SK-N-SH (cell line): ENCODE results near the gene PLOD2. TPM values are rescaled to one million over a fixed set of nuclear protein-coding genes. Genes with fewer than 3 reads are reported as not detected.

Experiments used
- CTCF ChIA-PET: fragments of 300-600, 350-600 bp; formaldehyde crosslinking; extraction: SDS; loops from one replicate; lab custom pipeline; 2021; lab: Yijun Ruan, JAX
- POLR2A ChIA-PET: fragments of 350-600 bp; sonication (Branson Sonifier 250); formaldehyde crosslinking; extraction: SDS; loops from one replicate; lab custom pipeline; 2020; ENCODE audit warnings: antibody characterized with exemption, inconsistent platforms; lab: Yijun Ruan, JAX
- DNase-seq: peaks from one replicate; pipeline ENCODE4 v3.0.0; 2012
- H2AFZ ChIP-seq: fragments of 200-600 bp; sonication (generic); 2 replicates; pipeline ENCODE4 v1.8.1; 2016; ENCODE audit warnings: antibody characterized with exemption, mild to moderate bottlenecking, low read depth
- H3F3A ChIP-seq: fragments of 200-600 bp; sonication (generic); replicated peaks from 2 replicates; pipeline ENCODE3; 2016; ENCODE audit warnings: antibody characterized with exemption, mild to moderate bottlenecking; ENCODE audit not compliant: insufficient read depth
- H3K27ac ChIP-seq, 2 experiments: fragments of 200-500 bp in 1 of 2; fragments of 200-600 bp in 1 of 2; sonication (Bioruptor generic) in 1 of 2; sonication (generic), shearing (Covaris generic) in 1 of 2; 2 replicates each; pipeline versions ENCODE4 v1.5.1 to v1.6.1; 2014 to 2016; ENCODE audit warnings: low read depth in 2 of 2, inconsistent platforms in 1 of 2, low read length in 1 of 2, mild to moderate bottlenecking in 1 of 2, mixed read lengths in 1 of 2
- H3K27me3 ChIP-seq: fragments of 200-600 bp; sonication (generic), shearing (Covaris generic); 2 replicates; pipeline ENCODE4 v1.6.1; 2016; ENCODE audit warnings: mixed run types; ENCODE audit not compliant: insufficient read depth
- H3K36me3 ChIP-seq, 2 experiments: fragments of 200-500 bp in 1 of 2; fragments of 200-600 bp in 1 of 2; sonication (Bioruptor generic) in 1 of 2; sonication (generic) in 1 of 2; replicated peaks in 1 of 2; 2 replicates each; pipeline versions ENCODE3 to v1.5.1; 2014 to 2016; ENCODE audit warnings: low read length in 1 of 2, mild to moderate bottlenecking in 1 of 2; ENCODE audit not compliant: insufficient read depth in 2 of 2, control insufficient read depth in 1 of 2
- H3K4me1 ChIP-seq, 2 experiments: fragments of 200-500 bp in 1 of 2; fragments of 200-600 bp in 1 of 2; sonication (Bioruptor generic) in 1 of 2; sonication (generic), shearing (Covaris generic) in 1 of 2; 2 replicates each; pipeline versions ENCODE4 v1.5.1 to v1.6.1; 2014 to 2016; ENCODE audit warnings: low read depth in 1 of 2, low read length in 1 of 2, mixed run types in 1 of 2; ENCODE audit not compliant: insufficient read depth in 2 of 2, control insufficient read depth in 1 of 2
- H3K4me2 ChIP-seq: fragments of 200-600 bp; sonication (generic), shearing (Covaris generic); 2 replicates; pipeline ENCODE4 v1.6.1; 2017; ENCODE audit warnings: mixed run types
- H3K4me3 ChIP-seq, 2 experiments: fragments of 200-500 bp in 1 of 2; fragments of 200-600 bp in 1 of 2; sonication (Bioruptor generic) in 1 of 2; sonication (generic), shearing (Covaris generic) in 1 of 2; 2 replicates each; pipeline versions ENCODE4 v1.5.1 to v1.8.1; 2014 to 2016; ENCODE audit warnings: low read depth in 2 of 2, inconsistent platforms in 1 of 2, low read length in 1 of 2, mild to moderate bottlenecking in 1 of 2, mixed read lengths in 1 of 2, moderate library complexity in 1 of 2
- H3K79me2 ChIP-seq: fragments of 200-600 bp; sonication (generic); 2 replicates; pipeline ENCODE4 v1.8.1; 2017; ENCODE audit warnings: mild to moderate bottlenecking; ENCODE audit not compliant: insufficient read depth
- H3K9ac ChIP-seq: fragments of 200-600 bp; sonication (generic); 2 replicates; pipeline ENCODE4 v1.6.1; 2017; ENCODE audit warnings: mixed run types
- H3K9me2 ChIP-seq: fragments of 200-600 bp; sonication (generic); 2 replicates; pipeline ENCODE4 v1.6.1; 2017; ENCODE audit warnings: mixed run types
- H3K9me3 ChIP-seq: fragments of 200-600 bp; sonication (generic); 2 replicates; pipeline ENCODE4 v1.6.1; 2017; ENCODE audit warnings: mixed run types, mild to moderate bottlenecking, moderate library complexity
- H4K20me1 ChIP-seq: fragments of 200-600 bp; sonication (generic); 2 replicates; pipeline ENCODE4 v1.6.1; 2017; ENCODE audit warnings: mild to moderate bottlenecking, mixed run types; ENCODE audit not compliant: insufficient read depth
- ELF1 ChIP-seq: IDR thresholded peaks from 2 replicates; pipeline ENCODE4 v1.4.0; 2012
- FOXM1 ChIP-seq: IDR thresholded peaks from 2 replicates; pipeline ENCODE4 v1.4.0; 2012; ENCODE audit warnings: low read depth, mild to moderate bottlenecking
- JUND ChIP-seq: IDR thresholded peaks from 2 replicates; pipeline ENCODE4 v1.4.0; 2012
- MEF2A ChIP-seq: IDR thresholded peaks from 2 replicates; pipeline ENCODE4 v1.4.0; 2012; ENCODE audit warnings: low read depth, borderline replicate concordance
- MXI1 ChIP-seq: IDR thresholded peaks from 2 replicates; pipeline ENCODE4 v1.6.1; 2012; ENCODE audit warnings: mild to moderate bottlenecking, low read depth, low read length, improper control_type of control experiment
- NFIC ChIP-seq: IDR thresholded peaks from 2 replicates; pipeline ENCODE4 v1.4.0; 2012; ENCODE audit warnings: borderline replicate concordance
- RAD21 ChIP-seq: IDR thresholded peaks from 2 replicates; pipeline ENCODE4 v1.6.1; 2012; ENCODE audit warnings: mild to moderate bottlenecking, low read length
- RCOR1 ChIP-seq: fragments of 150-350 bp; IDR thresholded peaks from 2 replicates; pipeline ENCODE4 v1.6.1; 2017; ENCODE audit warnings: antibody characterized with exemption, low read length
- TCF12 ChIP-seq: IDR thresholded peaks from 2 replicates; pipeline ENCODE4 v1.4.0; 2012
- WGBS: methylation state at CpG from one replicate; pipeline ENCODE4 v1.1.6; 2017; ENCODE audit warnings: low lambda C conversion rate; 5-methylcytosine and 5-hydroxymethylcytosine counted together
- polyA plus RNA-seq, 3 experiments: library from polyadenylated mRNA; depleted of rRNA; stranded (reverse); fragments of >200 nt; gene quantifications; 2 replicates each; pipeline ENCODE4 v1.2.3, GENCODE V29; 2012
- TF ChIP-seq, protein P1 (sequence below): IDR thresholded peaks from 2 replicates; pipeline ENCODE4 v1.4.0; 2012; ENCODE audit warnings: low read depth, borderline replicate concordance
- TF ChIP-seq, protein P2 (sequence below): fragments of 150-350 bp; IDR thresholded peaks from 2 replicates; pipeline ENCODE4 v1.6.1; 2016; ENCODE audit warnings: mild to moderate bottlenecking, low read depth, low read length
- TF ChIP-seq, protein P3 (sequence below): IDR thresholded peaks from 2 replicates; pipeline ENCODE4; 2012

PLOD2 gene
- polyA plus RNA-seq, 1 of the 3 experiments (the other 2 are of a cell fraction), result 0.58 TPM

DNA sequence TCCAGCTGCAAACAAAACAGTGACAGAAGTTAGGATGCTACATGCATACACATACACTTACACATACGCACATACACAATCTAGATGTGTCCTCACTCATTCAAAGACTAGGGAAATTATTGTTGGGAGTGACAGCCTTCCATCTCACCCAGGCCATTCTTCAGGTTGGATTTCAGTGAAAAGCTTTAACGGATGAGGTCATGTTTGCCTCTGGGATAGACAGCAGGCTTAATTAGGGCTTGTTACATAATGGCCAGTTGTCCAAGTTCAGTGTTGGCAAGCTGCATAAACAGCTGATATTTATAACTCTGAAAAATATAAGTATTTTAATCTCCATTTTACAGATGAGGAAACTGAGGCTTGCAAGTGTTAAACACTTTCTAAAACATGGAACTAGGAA lies 35.8 kb upstream of the PLOD2 start:
- DNase-seq, result no peak
- no peaks in the 10 kb centered on the region for H3K79me2 ChIP-seq
- H2AFZ ChIP-seq, result no peak overlapping the region
- no peak for TF ChIP-seq RCOR1
- no peak for TF ChIP-seq FOXM1
- POLR2A ChIA-PET, result no interaction called here
- no peak overlapping the region for H3K27ac ChIP-seq
- peaks cover 12% of the 10 kb centered on the region; the same call in 1 of the 2 replicates for H3K27me3 ChIP-seq
- no peaks in the 10 kb centered on the region for H3K4me1 ChIP-seq
- CTCF ChIA-PET, result interaction anchor here (1.4 kb wide), 2 partner anchors 8 to 9 kb away, joined by 3 to 7 read pairs; no protein-coding TSS in a partner anchor
- no peak overlapping the region for H3K4me2 ChIP-seq
- H4K20me1 ChIP-seq, result no peaks in the 10 kb centered on the region
- no peaks in the 10 kb centered on the region for H3K36me3 ChIP-seq
- H3F3A ChIP-seq, result no peaks in the 10 kb centered on the region
- H3K9me2 ChIP-seq, result no peaks in the 10 kb centered on the region
- no peak overlapping the region for H3K4me3 ChIP-seq
- WGBS, result 6% methylated on average over 2 of the region's 2 CpGs
- no peak overlapping the region for H3K9ac ChIP-seq
- no peaks in the 10 kb centered on the region for H3K9me3 ChIP-seq

DNA sequence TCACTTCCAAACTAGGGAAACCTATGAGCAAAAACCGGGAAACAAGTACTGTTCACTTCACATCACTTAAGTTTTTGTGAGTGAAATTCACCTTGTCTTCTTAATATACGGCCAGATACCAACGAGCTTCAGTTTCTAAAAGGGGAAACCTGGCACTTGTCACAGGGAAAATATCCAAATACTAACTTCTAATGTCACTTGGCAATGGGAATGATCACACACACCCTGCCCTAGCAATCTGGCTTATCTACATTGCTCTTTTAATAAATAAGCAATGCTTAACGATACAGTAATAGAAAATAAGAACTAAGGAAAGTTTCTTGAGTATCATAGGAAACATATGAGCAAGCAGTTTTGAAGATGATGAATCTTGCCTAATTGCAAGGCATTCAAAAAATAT lies 34.6 kb upstream of the PLOD2 start:
- H3K4me1 ChIP-seq, result no peaks in the 10 kb centered on the region
- no peaks in the 10 kb centered on the region for H4K20me1 ChIP-seq
- H3F3A ChIP-seq, result no peaks in the 10 kb centered on the region
- no peaks in the 10 kb centered on the region for H3K36me3 ChIP-seq
- no peaks in the 10 kb centered on the region for H3K9me2 ChIP-seq
- H3K4me3 ChIP-seq, result no peak overlapping the region
- H3K9me3 ChIP-seq, result no peaks in the 10 kb centered on the region
- no peak overlapping the region for H3K27ac ChIP-seq
- POLR2A ChIA-PET, result no interaction called here
- TF ChIP-seq MEF2A (no peak), RAD21 (no peak), RCOR1 (no peak), JUND (no peak), FOXM1 (no peak), NFIC (no peak), TCF12 (no peak), ELF1 (no peak), MXI1 (no peak)
- TF ChIP-seq, protein P1, sequence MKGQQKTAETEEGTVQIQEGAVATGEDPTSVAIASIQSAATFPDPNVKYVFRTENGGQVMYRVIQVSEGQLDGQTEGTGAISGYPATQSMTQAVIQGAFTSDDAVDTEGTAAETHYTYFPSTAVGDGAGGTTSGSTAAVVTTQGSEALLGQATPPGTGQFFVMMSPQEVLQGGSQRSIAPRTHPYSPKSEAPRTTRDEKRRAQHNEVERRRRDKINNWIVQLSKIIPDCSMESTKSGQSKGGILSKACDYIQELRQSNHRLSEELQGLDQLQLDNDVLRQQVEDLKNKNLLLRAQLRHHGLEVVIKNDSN, result no peak
- TF ChIP-seq, protein P2, sequence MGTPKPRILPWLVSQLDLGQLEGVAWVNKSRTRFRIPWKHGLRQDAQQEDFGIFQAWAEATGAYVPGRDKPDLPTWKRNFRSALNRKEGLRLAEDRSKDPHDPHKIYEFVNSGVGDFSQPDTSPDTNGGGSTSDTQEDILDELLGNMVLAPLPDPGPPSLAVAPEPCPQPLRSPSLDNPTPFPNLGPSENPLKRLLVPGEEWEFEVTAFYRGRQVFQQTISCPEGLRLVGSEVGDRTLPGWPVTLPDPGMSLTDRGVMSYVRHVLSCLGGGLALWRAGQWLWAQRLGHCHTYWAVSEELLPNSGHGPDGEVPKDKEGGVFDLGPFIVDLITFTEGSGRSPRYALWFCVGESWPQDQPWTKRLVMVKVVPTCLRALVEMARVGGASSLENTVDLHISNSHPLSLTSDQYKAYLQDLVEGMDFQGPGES, result no peak
- TF ChIP-seq, protein P3, sequence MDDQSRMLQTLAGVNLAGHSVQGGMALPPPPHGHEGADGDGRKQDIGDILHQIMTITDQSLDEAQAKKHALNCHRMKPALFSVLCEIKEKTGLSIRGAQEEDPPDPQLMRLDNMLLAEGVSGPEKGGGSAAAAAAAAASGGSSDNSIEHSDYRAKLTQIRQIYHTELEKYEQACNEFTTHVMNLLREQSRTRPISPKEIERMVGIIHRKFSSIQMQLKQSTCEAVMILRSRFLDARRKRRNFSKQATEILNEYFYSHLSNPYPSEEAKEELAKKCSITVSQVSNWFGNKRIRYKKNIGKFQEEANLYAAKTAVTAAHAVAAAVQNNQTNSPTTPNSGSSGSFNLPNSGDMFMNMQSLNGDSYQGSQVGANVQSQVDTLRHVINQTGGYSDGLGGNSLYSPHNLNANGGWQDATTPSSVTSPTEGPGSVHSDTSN, result no peak
- TF ChIP-seq, all 33 proteins: peak for 0
- Histone ChIP-seq H3K27me3 (peaks cover 12% of the 10 kb centered on the region; the same call in 1 of the 2 replicates), H3K9ac (no peak overlapping the region), H2AFZ (no peak overlapping the region), H3K79me2 (no peaks in the 10 kb centered on the region), H3K4me2 (no peak overlapping the region)
- 10% methylated on average over 4 of the region's 4 CpGs for WGBS
- no peak for DNase-seq
- CTCF ChIA-PET, result no interaction called here
